K562 (cell line): ENCODE results near the gene B3GAT3. TPM values are rescaled to one million over a fixed set of nuclear protein-coding genes. Genes with fewer than 3 reads are reported as not detected.

ENCODE experiments used
- CCNT2 ChIP-seq: IDR thresholded peaks from 2 replicates; pipeline ENCODE4 v1.6.1; 2011; ENCODE audit warnings: borderline replicate concordance, low read depth, mild to moderate bottlenecking, moderate library complexity, mixed read lengths, low read length; ENCODE audit not compliant: insufficient read length; ENCODE audit errors: extremely low read depth
- GABPA ChIP-seq: fragments of 200-800 bp; sonication (Bioruptor generic); conservative IDR thresholded peaks from 2 replicates; pipeline ENCODE4 v1.6.1; 2016; ENCODE audit warnings: low read depth, missing genetic modification characterization, missing compliant biosample characterization
- HOMEZ ChIP-seq: fragments of 250-450 bp; sonication (Bioruptor Pico); IDR thresholded peaks from 2 replicates; pipeline ENCODE4 v1.4.0; 2020; ENCODE audit warnings: mild to moderate bottlenecking, moderate library complexity
- MAFG ChIP-seq: fragments of 450-650 bp; conservative IDR thresholded peaks from 2 replicates; pipeline ENCODE4 v1.6.1; 2016; ENCODE audit warnings: missing genetic modification characterization, missing compliant biosample characterization
- MECOM ChIP-seq: fragments of 250-450 bp; sonication (Bioruptor Pico); IDR thresholded peaks from 2 replicates; pipeline ENCODE4 v1.8.0; 2022; ENCODE audit warnings: inconsistent platforms
- NCOR1 ChIP-seq: fragments of 450-650 bp; IDR thresholded peaks from 2 replicates; pipeline ENCODE4 v1.6.1; 2016; ENCODE audit warnings: mild to moderate bottlenecking, moderate library complexity
- NFIC ChIP-seq: fragments of 450-650 bp; IDR thresholded peaks from 2 replicates; pipeline ENCODE4 v1.6.1; 2017; ENCODE audit warnings: mild to moderate bottlenecking, inconsistent platforms
- PTRF ChIP-seq: fragments of 450-650 bp; IDR thresholded peaks from 2 replicates; pipeline ENCODE4 v1.6.1; 2016; ENCODE audit warnings: mild to moderate bottlenecking, missing genetic modification characterization, missing compliant biosample characterization
- PTTG1 ChIP-seq: fragments of 450-650 bp; IDR thresholded peaks from 2 replicates; pipeline ENCODE4 v1.6.1; 2016; ENCODE audit warnings: low read depth, mild to moderate bottlenecking, missing genetic modification characterization, missing compliant biosample characterization
- RB1 ChIP-seq: fragments of 450-650 bp; IDR thresholded peaks from 2 replicates; pipeline ENCODE4 v1.6.1; 2017; ENCODE audit warnings: low read depth, mild to moderate bottlenecking
- RBM22 ChIP-seq: fragments of 200-400 bp; formaldehyde crosslinking; IDR thresholded peaks from 2 replicates; pipeline ENCODE4 v1.6.1; 2018; ENCODE audit warnings: low read length, low read depth; ENCODE audit not compliant: poor library complexity, severe bottlenecking
- RNF2 ChIP-seq: sonication (generic); IDR thresholded peaks from 2 replicates; pipeline ENCODE4 v1.6.1; 2016
- RUNX1 ChIP-seq: sonication (generic); IDR thresholded peaks from 2 replicates; pipeline ENCODE4 v1.6.1; 2016; ENCODE audit warnings: antibody characterized with exemption, low read depth
- SMAD2 ChIP-seq: fragments of 150-350 bp; IDR thresholded peaks from 2 replicates; pipeline ENCODE4 v1.6.1; 2014; ENCODE audit warnings: low read depth, mild to moderate bottlenecking, low read length
- SPI1 ChIP-seq: IDR thresholded peaks from 2 replicates; pipeline ENCODE4 v1.6.1; 2011; ENCODE audit warnings: low read depth, low read length, control low read depth, borderline replicate concordance
- SUPT5H ChIP-seq: fragments of 450-650 bp; IDR thresholded peaks from 2 replicates; pipeline ENCODE4 v1.6.1; 2016
- USF2 ChIP-seq: sonication (generic); formaldehyde crosslinking; IDR thresholded peaks from 2 replicates; pipeline ENCODE4 v1.5.0; 2020; ENCODE audit warnings: missing genetic modification reagents
- ZFX ChIP-seq: sonication (generic); formaldehyde crosslinking; IDR thresholded peaks from 2 replicates; pipeline ENCODE4 v1.8.0; 2022; ENCODE audit warnings: mild to moderate bottlenecking, missing genetic modification reagents, moderate library complexity
- ZNF134 ChIP-seq: fragments of 250-450 bp; sonication (Bioruptor Pico); conservative IDR thresholded peaks from 2 replicates; pipeline ENCODE4 v1.4.0; 2020
- ZNF174 ChIP-seq: fragments of 250-450 bp; sonication (Bioruptor Pico); IDR thresholded peaks from 2 replicates; pipeline ENCODE4 v1.4.0; 2020; ENCODE audit warnings: mild to moderate bottlenecking
- polyA plus RNA-seq, 8 experiments: library from polyadenylated mRNA; depleted of rRNA in 4 of 8; stranded (reverse) in 5 of 8; unstranded in 3 of 8; fragments of >200 nt; fragmentation: Nextera tagmentation in 2 of 8; fragmentation: Illumina TruSeq in 1 of 8; extraction: Ambion mirVana in 2 of 8; extraction: Trizol in 1 of 8; gene quantifications; 2 replicates each; pipeline versions ENCODE4 v1.2.1 to v1.2.3, GENCODE V29; 2011 to 2014; ENCODE audit warnings: inconsistent platforms in 1 of 8, missing spikeins in 1 of 8
- total RNA-seq, 7 experiments: library from RNA; depleted of rRNA in 6 of 7; stranded (reverse); fragments of >200 nt in 6 of 7; fragmentation: Illumina TruSeq in 2 of 7; extraction: Trizol in 2 of 7; gene quantifications; 2 replicates each; pipeline versions ENCODE4 v1.2.1 to v1.2.3, GENCODE V29; 2011 to 2021; ENCODE audit warnings: low replicate concordance in 1 of 7
- TF ChIP-seq, protein P1 (sequence below): fragments of 450-650 bp; formaldehyde crosslinking; IDR thresholded peaks from 2 replicates; pipeline ENCODE4 v1.4.0; 2022; ENCODE audit warnings: mild to moderate bottlenecking, moderate library complexity
- TF ChIP-seq, protein P2 (sequence below), 3 experiments: fragments of 200-800 bp in 1 of 3; sonication (Bioruptor generic) in 1 of 3; sonication (generic) in 1 of 3; formaldehyde crosslinking in 1 of 3; IDR thresholded peaks; 2 replicates each; pipeline versions ENCODE4 v1.6.1 to v1.8.0; 2016 to 2022; ENCODE audit warnings: mild to moderate bottlenecking in 2 of 3, missing compliant biosample characterization in 2 of 3, missing genetic modification characterization in 2 of 3, missing genetic modification reagents in 1 of 3

B3GAT3 gene
- total and polyA plus RNA-seq, 9 of the 15 experiments (the other 6 are each of a cell fraction or from before 2014, with no cell fraction given) = 0.30 to 64.0 (median 21.4) TPM

- TF ChIP-seq USF2 (CRISPR knock-in tag) (no peak), RUNX1 (0 out of 2 replicates have a peak, but pooled peaks have one; percentile 71), RNF2 (peak; percentile 5; the same call in 1 of the 2 replicates), NCOR1 (peak; percentile 54), RB1 (peak; percentile 93), HOMEZ (CRISPR knock-in tag) (no peak), ZFX (CRISPR knock-in tag) (peak; percentile 48; the same call in 1 of the 2 replicates), PTTG1 (tag) (no peak), SUPT5H (0 out of 2 replicates have a peak, but pooled peaks have one; percentile 25), ZNF174 (CRISPR knock-in tag) (no peak), RBM22 (peak; percentile 63), MAFG (tag) (no peak), MECOM (CRISPR knock-in tag) (no peak), PTRF (no peak), CCNT2 (peak; percentile 82), GABPA (peak; percentile 72), SMAD2 (no peak), NFIC (peak; percentile 31), ZNF134 (CRISPR knock-in tag) (no peak), SPI1 (0 out of 2 replicates have a peak, but pooled peaks have one; percentile 23)
- TF ChIP-seq, protein P1, sequence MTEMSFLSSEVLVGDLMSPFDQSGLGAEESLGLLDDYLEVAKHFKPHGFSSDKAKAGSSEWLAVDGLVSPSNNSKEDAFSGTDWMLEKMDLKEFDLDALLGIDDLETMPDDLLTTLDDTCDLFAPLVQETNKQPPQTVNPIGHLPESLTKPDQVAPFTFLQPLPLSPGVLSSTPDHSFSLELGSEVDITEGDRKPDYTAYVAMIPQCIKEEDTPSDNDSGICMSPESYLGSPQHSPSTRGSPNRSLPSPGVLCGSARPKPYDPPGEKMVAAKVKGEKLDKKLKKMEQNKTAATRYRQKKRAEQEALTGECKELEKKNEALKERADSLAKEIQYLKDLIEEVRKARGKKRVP (CRISPR knock-in tag) = no peak
- TF ChIP-seq, protein P2, sequence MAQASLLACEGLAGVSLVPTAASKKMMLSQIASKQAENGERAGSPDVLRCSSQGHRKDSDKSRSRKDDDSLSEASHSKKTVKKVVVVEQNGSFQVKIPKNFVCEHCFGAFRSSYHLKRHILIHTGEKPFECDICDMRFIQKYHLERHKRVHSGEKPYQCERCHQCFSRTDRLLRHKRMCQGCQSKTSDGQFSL (CRISPR knock-in tag; IDR thresholded peaks at IDR 0.05) = peak; percentile 77
- TF ChIP-seq, protein P2 (tag; IDR thresholded peaks at IDR 0.05) = peak in 1 of 2 experiments; percentile 94; a peak in 2 of 4 replicates
These were observed 9.2 kb downstream of the B3GAT3 start, which contains the start of the genes EML3 and ROM1 (continued) for GRCh38 chr11:62612366-62613290.
